NCI-H2081 (cell line): ENCODE results near the gene ENTHD1.

ENCODE experiments used
- DNase-seq, 2 experiments: peaks; one replicate each; lab custom pipeline; 2025; lab: John Stamatoyannopoulos, UW

Gene ENTHD1

GRCh38 chr22:39731881-39732555, 161.5 kb downstream of the ENTHD1 start:
- DNase-seq, result no peak

- DNase-seq, result no peak
Measured at GRCh38 chr22:39731481-39731880, 162.1 kb downstream of the ENTHD1 start.

- no peak for DNase-seq
Measured at GRCh38 chr22:39729141-39729934, 164.2 kb downstream of the ENTHD1 start.

- no peak for DNase-seq
Measured at GRCh38 chr22:39728236-39728860, 165.2 kb downstream of the ENTHD1 start.

GRCh38 chr22:39727541-39727940, 166.0 kb downstream of the ENTHD1 start:
- no peak for DNase-seq

GRCh38 chr22:39725351-39726035, 168.1 kb downstream of the ENTHD1 start:
- DNase-seq, result no peak

- no peak for DNase-seq
Measured at GRCh38 chr22:39724857-39725256, 168.7 kb downstream of the ENTHD1 start.

- no peak for DNase-seq
Measured at GRCh38 chr22:39724390-39724789, 169.2 kb downstream of the ENTHD1 start.

GRCh38 chr22:39723899-39724351, 169.6 kb downstream of the ENTHD1 start:
- DNase-seq, result no peak

GRCh38 chr22:39723463-39723862, 170.1 kb downstream of the ENTHD1 start:
- no peak for DNase-seq

- DNase-seq, result no peak
Measured at GRCh38 chr22:39722501-39722900, 171.1 kb downstream of the ENTHD1 start.

GRCh38 chr22:39722032-39722325, 171.6 kb downstream of the ENTHD1 start:
- no peak for DNase-seq

- DNase-seq, result no peak
Measured at GRCh38 chr22:39721206-39722031, 172.1 kb downstream of the ENTHD1 start.

GRCh38 chr22:39719559-39720450, 173.8 kb downstream of the ENTHD1 start:
- DNase-seq, result no peak

- no peak for DNase-seq
Measured at GRCh38 chr22:39718921-39719475, 174.6 kb downstream of the ENTHD1 start.

- DNase-seq, result no peak
Measured at GRCh38 chr22:39718206-39718605, 175.4 kb downstream of the ENTHD1 start.

- DNase-seq, result no peak
Measured at GRCh38 chr22:39717099-39717498, 176.5 kb downstream of the ENTHD1 start.

- no peak for DNase-seq
Measured at GRCh38 chr22:39716534-39716933, 177.0 kb downstream of the ENTHD1 start.

GRCh38 chr22:39715778-39716495, 177.6 kb downstream of the ENTHD1 start:
- no peak for DNase-seq

- no peak for DNase-seq
Measured at GRCh38 chr22:39714321-39714720, 179.2 kb downstream of the ENTHD1 start.
